ENCODE measurements around the gene CPN2. TPM values are rescaled to one million over a fixed set of nuclear protein-coding genes. Genes with fewer than 3 reads are reported as not detected.

Gene CPN2
- polyA plus RNA-seq, 12 donors = 0.07 to 0.32 (median 0.09) TPM; not detected in 6

DNA sequence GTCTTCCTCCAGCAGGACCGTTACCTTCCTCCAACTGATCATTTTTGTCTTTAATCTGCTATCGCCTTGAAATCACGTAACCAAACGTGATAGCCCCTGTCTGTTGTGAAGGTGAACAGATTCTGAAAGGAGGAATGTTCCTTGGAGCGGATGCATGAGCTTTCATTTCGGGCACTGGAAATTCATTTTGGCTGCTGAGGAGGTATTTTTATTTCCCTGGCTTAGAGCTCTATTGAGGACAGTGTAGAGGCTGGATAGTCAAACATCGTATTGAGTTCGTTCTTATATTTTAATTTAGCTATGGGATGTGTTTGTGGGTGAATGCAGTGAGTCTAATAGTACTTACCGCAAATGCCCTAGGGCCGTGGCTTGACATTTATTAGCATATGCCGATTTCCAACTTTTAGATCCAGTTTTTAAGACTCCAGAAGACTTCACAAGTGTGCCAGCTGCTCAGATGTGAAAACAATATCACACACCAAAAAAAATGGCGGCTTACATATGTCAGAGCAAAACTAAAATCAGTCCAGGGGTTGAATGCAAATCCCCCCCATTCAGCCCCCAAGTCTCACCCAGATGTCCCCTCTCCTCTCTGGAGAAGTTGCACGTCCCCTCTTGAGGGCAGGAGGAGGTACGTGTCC is 22.1 kb downstream of the CPN2 start:
- DNase-seq = no peak

- DNase-seq = no peak
Measured at GRCh38 chr3:194328053-194328657, 23.0 kb downstream of the CPN2 start.

DNA sequence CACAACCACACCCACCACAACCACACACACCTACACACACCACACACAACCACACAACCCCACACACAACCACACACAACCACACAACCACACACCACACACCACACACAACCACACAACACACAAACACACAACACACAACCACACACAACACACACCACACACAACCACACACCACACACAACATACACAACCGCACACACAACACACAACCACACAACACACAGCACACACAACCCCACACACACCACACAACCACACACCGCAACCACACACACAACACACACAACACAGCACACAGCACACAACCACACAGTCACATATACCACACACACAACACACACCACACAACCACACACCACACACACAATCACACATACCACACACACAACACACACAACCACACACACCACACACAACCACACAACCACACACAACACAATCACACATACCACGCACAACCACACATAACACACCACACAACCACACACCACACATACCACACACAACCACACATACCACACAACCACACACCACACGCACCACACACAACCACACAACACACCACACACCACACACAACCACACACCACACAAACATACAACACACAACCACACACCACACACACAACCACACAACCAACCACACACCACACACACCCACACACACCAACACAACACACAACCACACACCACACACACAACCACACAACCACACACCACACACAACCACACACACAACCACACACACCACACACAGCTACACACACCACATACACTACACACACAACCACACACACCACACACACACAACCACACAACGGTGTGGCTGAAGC is 23.7 kb downstream of the CPN2 start:
- DNase-seq = no peak

GRCh38 chr3:194326968-194327217 is 24.2 kb downstream of the CPN2 start:
- no peak for DNase-seq

- no peak for DNase-seq
Measured at GRCh38 chr3:194326192-194326967, 24.7 kb downstream of the CPN2 start.

- no peak for DNase-seq
Measured at GRCh38 chr3:194325424-194326153, 25.5 kb downstream of the CPN2 start.

- no peak for DNase-seq
Measured at GRCh38 chr3:194324823-194325327, 26.3 kb downstream of the CPN2 start.

DNA sequence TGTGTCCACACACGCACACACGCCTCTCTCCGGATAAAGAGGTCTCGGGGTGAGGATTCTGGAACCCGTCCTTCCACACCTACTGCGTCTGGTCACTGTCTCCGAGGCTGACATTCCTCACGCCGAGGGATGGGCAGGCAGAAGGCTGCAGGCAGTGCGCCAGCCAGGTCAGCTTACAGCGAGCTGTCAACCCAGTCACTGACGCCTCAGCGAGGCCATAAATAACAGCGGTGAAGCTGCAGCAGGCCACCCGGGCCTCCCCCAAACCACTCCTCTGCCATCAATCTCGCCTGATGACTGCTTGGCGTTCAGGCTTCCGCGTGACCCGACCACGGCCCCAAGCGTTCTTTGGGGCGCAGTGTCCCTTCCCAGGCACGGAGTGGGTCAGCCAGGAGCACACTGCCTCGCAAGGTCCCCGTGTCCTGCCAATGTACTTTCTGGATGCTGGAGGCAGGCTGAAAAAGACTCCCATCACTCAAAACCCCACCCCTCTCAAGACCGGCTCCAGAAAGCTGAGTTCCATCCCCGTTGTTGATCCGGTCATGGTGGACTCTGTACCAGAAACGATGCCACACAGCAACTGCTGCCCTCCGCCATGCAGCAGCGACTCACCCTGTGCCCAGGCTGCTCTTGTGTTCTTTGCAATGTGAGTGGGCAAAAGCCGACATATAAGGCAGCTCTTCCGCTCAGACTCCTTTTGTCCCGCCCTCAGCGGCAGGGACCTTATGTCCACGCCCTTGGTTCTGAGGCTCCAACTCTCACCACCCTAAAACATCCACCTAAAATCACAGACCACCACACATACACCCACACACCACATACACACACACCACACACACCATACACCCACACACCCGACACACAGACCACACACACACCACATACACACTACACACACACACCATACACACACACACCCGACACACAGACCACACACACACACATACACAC is 27.1 kb downstream of the CPN2 start:
- DNase-seq = no peak

DNA sequence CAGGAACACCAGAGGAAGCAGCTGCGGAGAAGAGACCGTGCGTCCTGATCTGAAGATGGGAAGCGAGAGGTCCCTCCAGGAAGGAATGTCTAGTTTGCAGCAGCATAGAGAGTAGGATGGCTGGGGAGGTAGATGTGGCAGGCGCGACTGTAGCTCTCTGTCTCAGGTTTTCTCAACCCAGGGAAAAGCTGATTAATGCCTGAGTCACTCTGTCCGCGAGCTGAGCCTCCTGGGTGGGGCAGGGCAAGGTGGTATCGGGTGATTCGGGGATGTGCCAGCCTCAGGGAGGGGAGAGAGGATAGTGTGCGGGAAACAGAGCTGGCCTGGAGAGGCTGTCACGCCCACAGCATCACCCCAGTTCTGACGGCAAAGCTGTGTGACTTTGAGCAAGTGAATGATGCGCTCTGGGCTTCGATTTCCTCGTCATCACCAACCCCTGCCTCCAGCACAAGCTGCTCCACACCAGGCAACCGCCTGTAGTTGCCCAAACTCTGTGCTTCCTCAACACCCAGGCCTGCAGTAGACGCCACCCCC is 28.4 kb downstream of the CPN2 start:
- DNase-seq = no peak

DNA sequence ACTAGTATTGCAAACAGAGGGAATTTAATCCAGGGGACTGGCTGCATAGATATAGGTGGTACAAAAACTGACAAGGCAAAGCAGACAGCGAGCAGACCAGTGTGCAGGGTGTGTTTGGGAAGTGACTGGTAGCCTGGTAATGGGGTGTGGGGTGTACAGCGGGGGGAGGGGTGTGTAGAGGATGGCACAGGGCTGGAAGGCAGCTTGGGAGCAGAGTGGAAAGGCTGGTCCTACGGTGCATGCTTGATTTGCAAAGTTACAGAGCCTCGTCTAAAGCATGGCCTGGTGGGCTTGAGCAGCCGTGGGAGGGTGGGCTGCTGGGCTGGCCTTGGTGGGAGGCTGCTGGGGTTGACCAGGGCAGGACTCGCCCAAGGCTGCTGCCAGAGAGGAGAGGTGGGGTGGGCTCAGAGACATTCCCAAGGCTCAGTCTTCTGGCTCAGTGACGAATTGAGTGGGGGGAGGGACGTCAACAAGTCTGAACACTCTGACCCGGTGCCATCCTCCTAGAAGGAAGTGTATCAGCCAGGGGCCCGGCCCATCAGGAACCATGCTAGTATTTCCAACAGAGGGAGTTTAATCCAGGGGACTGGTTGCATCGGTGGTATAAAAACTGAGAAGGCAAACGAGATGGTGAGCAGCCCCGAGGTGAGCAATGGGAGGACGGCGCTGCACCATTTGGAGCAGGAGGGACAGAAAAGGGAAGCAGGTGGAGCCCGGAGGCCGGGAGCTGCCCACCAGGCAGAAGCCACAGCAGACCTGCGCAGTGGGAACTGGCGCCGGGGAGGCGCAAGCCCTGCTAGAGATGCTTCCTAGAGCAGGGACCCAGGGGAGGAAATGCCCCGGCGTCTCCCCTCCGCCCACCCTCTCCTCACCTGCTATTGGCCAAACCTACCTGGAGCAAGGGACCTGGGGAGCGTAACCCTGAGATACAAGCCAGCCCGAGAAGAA is 29.2 kb downstream of the CPN2 start:
- no peak for DNase-seq

GRCh38 chr3:194320744-194321243 is 30.3 kb downstream of the CPN2 start:
- no peak for DNase-seq

GRCh38 chr3:194320100-194320499 is 31.0 kb downstream of the CPN2 start:
- DNase-seq = no peak

- no peak for DNase-seq
Measured at GRCh38 chr3:194318511-194319161, 32.5 kb downstream of the CPN2 start.

GRCh38 chr3:194316918-194317317 is 34.2 kb downstream of the CPN2 start:
- no peak for DNase-seq

GRCh38 chr3:194315965-194316361 is 35.2 kb downstream of the CPN2 start:
- no peak for DNase-seq

GRCh38 chr3:194315088-194315964 is 35.8 kb downstream of the CPN2 start:
- peak; percentile 92 for DNase-seq
